H9 (cell line): ENCODE measurements around the gene IL1R2. TPM values are rescaled to one million over a fixed set of nuclear protein-coding genes. Genes with fewer than 3 reads are reported as not detected.

Experiments used
- DNase-seq: peaks from one replicate; pipeline ENCODE4 v3.0.0-alpha.2; 2017
- H2AFZ ChIP-seq: one replicate; pipeline ENCODE4 v1.6.1; 2013; ENCODE audit warnings: mild to moderate bottlenecking, low read length, control low read depth, moderate library complexity
- H2AK5ac ChIP-seq: 2 replicates; pipeline ENCODE4 v1.6.1; 2013; ENCODE audit warnings: low read length, control low read depth, mixed read lengths; ENCODE audit not compliant: insufficient read length
- H2BK120ac ChIP-seq: one replicate; pipeline ENCODE4 v1.6.1; 2013; ENCODE audit warnings: low read depth, mild to moderate bottlenecking, low read length, control low read depth, inconsistent platforms; ENCODE audit not compliant: poor library complexity, severe bottlenecking
- H2BK12ac ChIP-seq: 2 replicates; pipeline ENCODE4 v1.6.1; 2013; ENCODE audit warnings: low read length, control low read depth, mixed read lengths, low read depth; ENCODE audit not compliant: insufficient read length
- H2BK15ac ChIP-seq: 2 replicates; pipeline ENCODE4 v1.6.1; 2013; ENCODE audit warnings: low read depth, low read length, control low read depth
- H2BK20ac ChIP-seq: one replicate; pipeline ENCODE4 v1.6.1; 2013; ENCODE audit warnings: low read depth, mild to moderate bottlenecking, low read length, control low read depth, inconsistent platforms; ENCODE audit not compliant: poor library complexity, severe bottlenecking
- H2BK5ac ChIP-seq: 2 replicates; pipeline ENCODE4 v1.6.1; 2013; ENCODE audit warnings: low read length, control low read depth, mixed read lengths; ENCODE audit not compliant: insufficient read length
- H3K14ac ChIP-seq: 2 replicates; pipeline ENCODE4 v1.6.1; 2013; ENCODE audit warnings: low read length, control low read depth; ENCODE audit not compliant: insufficient read depth
- H3K18ac ChIP-seq: 2 replicates; pipeline ENCODE4 v1.6.1; 2013; ENCODE audit warnings: low read depth, mild to moderate bottlenecking, mixed read lengths, low read length, control low read depth; ENCODE audit not compliant: insufficient read length
- H3K23ac ChIP-seq: 2 replicates; pipeline ENCODE4 v1.6.1; 2013; ENCODE audit warnings: low read length, control low read depth, mixed read lengths, low read depth; ENCODE audit not compliant: insufficient read length
- H3K23me2 ChIP-seq: 2 replicates; pipeline ENCODE4 v1.6.1; 2013; ENCODE audit warnings: low read depth, mild to moderate bottlenecking, mixed read lengths, low read length, control low read depth; ENCODE audit not compliant: insufficient read length, poor library complexity, severe bottlenecking
- H3K27ac ChIP-seq: 2 replicates; pipeline ENCODE4 v1.5.1; 2013; ENCODE audit warnings: low read length, control low read depth, mixed read lengths, low read depth; ENCODE audit not compliant: insufficient read length
- H3K27me3 ChIP-seq: 2 replicates; pipeline ENCODE4 v1.6.1; 2013; ENCODE audit warnings: low read length, control low read depth, inconsistent platforms; ENCODE audit not compliant: insufficient read depth
- H3K4ac ChIP-seq: 2 replicates; pipeline ENCODE4 v1.6.1; 2013; ENCODE audit warnings: low read depth, mild to moderate bottlenecking, control low read depth, inconsistent platforms, low read length, moderate library complexity
- H3K4me1 ChIP-seq: 2 replicates; pipeline ENCODE4 v1.6.1; 2013; ENCODE audit warnings: low read length, control low read depth, inconsistent platforms; ENCODE audit not compliant: insufficient read depth
- H3K4me2 ChIP-seq: 2 replicates; pipeline ENCODE4 v1.6.1; 2013; ENCODE audit warnings: low read length, control low read depth, mixed read lengths; ENCODE audit not compliant: insufficient read length, insufficient read depth
- H3K56ac ChIP-seq: 2 replicates; pipeline ENCODE4 v1.6.1; 2013; ENCODE audit warnings: low read depth, mild to moderate bottlenecking, mixed read lengths, low read length, control low read depth; ENCODE audit not compliant: insufficient read length
- H3K79me1 ChIP-seq: 2 replicates; pipeline ENCODE4 v1.6.1; 2013; ENCODE audit warnings: low read depth, mild to moderate bottlenecking, moderate library complexity, low read length, control low read depth, inconsistent platforms; ENCODE audit not compliant: insufficient read depth, poor library complexity, severe bottlenecking
- H3K79me2 ChIP-seq: 2 replicates; pipeline ENCODE4 v1.6.1; 2013; ENCODE audit warnings: low read length, control low read depth, inconsistent platforms; ENCODE audit not compliant: insufficient read depth
- H3K9ac ChIP-seq: 2 replicates; pipeline ENCODE4 v1.6.1; 2013; ENCODE audit warnings: low read length, control low read depth, mixed read lengths; ENCODE audit not compliant: insufficient read length; ENCODE audit errors: extremely low read depth
- H3K9me3 ChIP-seq: one replicate; pipeline ENCODE4 v1.6.1; 2013; ENCODE audit warnings: low read depth, low read length, inconsistent platforms; ENCODE audit not compliant: control insufficient read depth
- H3T11ph ChIP-seq: one replicate; pipeline ENCODE4 v1.6.1; 2013; ENCODE audit warnings: mild to moderate bottlenecking, low read length, control low read depth, inconsistent platforms
- H4K20me1 ChIP-seq: one replicate; pipeline ENCODE4 v1.6.1; 2013; ENCODE audit not compliant: control insufficient read depth, insufficient read length, insufficient read depth
- H4K5ac ChIP-seq: 2 replicates; pipeline ENCODE4 v1.6.1; 2013; ENCODE audit warnings: low read depth, mild to moderate bottlenecking, mixed read lengths, low read length, control low read depth; ENCODE audit not compliant: insufficient read length
- H4K8ac ChIP-seq: replicated peaks from 2 replicates; pipeline ENCODE4 v1.6.1; 2013; ENCODE audit warnings: low read length, control low read depth, mixed read lengths, low read depth; ENCODE audit not compliant: insufficient read length
- H4K91ac ChIP-seq: 2 replicates; pipeline ENCODE4 v1.6.1; 2013; ENCODE audit warnings: low read depth, mild to moderate bottlenecking, moderate library complexity, mixed read lengths, low read length, control low read depth; ENCODE audit not compliant: insufficient read length
- H3K27ac Mint-ChIP-seq, 3 experiments: 2 replicates in 2 of 3; 3 replicates in 1 of 3; pipeline ENCODE4 v1.8.0; 2020 to 2021; ENCODE audit warnings: mixed read lengths in 3 of 3, mild to moderate bottlenecking in 1 of 3, moderate library complexity in 1 of 3
- H3K27me3 Mint-ChIP-seq: 2 replicates; pipeline ENCODE4 v1.8.0; 2021; ENCODE audit warnings: low read depth, mild to moderate bottlenecking, moderate library complexity, mixed read lengths
- H3K36me3 Mint-ChIP-seq, 3 experiments: 2 replicates in 2 of 3; 3 replicates in 1 of 3; pipeline ENCODE4 v1.8.0; 2020 to 2021; ENCODE audit warnings: low read depth in 3 of 3, mixed read lengths in 3 of 3; ENCODE audit not compliant: insufficient read depth in 1 of 3
- H3K4me1 Mint-ChIP-seq, 2 experiments: 2 replicates each; pipeline ENCODE4 v1.8.0; 2020; ENCODE audit warnings: mixed read lengths in 2 of 2
- H3K4me3 Mint-ChIP-seq, 2 experiments: 2 replicates in 1 of 2; 3 replicates in 1 of 2; pipeline ENCODE4 v1.8.0; 2020 to 2021; ENCODE audit warnings: mild to moderate bottlenecking in 2 of 2, mixed read lengths in 2 of 2, moderate library complexity in 1 of 2
- H3K9me3 Mint-ChIP-seq, 2 experiments: 2 replicates in 1 of 2; 3 replicates in 1 of 2; pipeline ENCODE4 v1.8.0; 2020; ENCODE audit warnings: mild to moderate bottlenecking in 2 of 2, mixed read lengths in 2 of 2, moderate library complexity in 1 of 2
- WGBS: extraction: QIAGEN DNeasy Blood & Tissue Kit; methylation state at CpG from one replicate; pipeline ENCODE4 v1.1.7; 2013; ENCODE audit warnings: missing lambda C conversion rate, low lambda C conversion rate, mixed read lengths; ENCODE audit not compliant: insufficient read length; ENCODE audit errors: extremely low coverage; 5-methylcytosine and 5-hydroxymethylcytosine counted together
- total RNA-seq: library from RNA; stranded (reverse); gene quantifications from 2 replicates; pipeline ENCODE4 v1.2.1, GENCODE V29; 2021
- TF ChIP-seq, protein P1 (sequence below): fragments of 200-600 bp; sonication (generic); conservative IDR thresholded peaks from 3 replicates; pipeline ENCODE4 v1.8.0; 2021; ENCODE audit warnings: antibody characterized with exemption, mild to moderate bottlenecking

IL1R2 gene
- total RNA-seq, 1 experiment from 2014 or later: not detected

DNA sequence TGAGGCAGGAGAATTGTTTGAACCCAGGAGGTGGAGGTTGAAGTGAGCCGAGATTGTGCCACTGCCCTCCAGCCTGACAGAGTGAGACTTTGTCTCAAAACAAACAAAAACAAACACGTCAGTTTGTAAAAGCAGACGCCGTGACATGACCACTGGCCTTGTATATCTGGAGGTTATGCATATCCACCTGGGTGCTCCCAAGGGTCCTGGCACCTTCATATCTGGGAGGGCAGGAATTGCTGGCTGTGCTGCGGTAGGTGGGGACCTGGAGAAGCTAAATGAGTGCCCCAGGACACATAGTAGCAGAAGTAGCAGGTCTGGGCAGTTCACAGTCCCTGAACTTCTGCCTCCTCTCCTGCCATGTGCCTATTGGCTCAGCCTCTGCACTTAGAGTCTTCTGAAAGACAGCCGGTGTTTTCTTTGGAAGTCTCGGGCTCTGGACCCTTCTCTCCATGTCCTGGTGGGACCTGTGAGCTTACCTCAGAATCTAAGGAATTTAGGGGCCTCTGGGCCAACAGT lies 30.9 kb upstream of the IL1R2 start:
- H3K9ac ChIP-seq: no peak overlapping the region
- no peaks in the 10 kb centered on the region for H3K79me1 ChIP-seq
- Mint-ChIP-seq H3K4me3 (no peak overlapping the region), H3K27ac (no peak overlapping the region; a peak in 1 of 7 replicates), H3K9me3 (peaks cover 15 to 21% of the 10 kb centered on the region in 2 experiments), H3K36me3 (peaks cover 0 to 14% (median 2%) of the 10 kb centered on the region in 3 experiments; a peak in 5 of 7 replicates), H3K27me3 (peaks cover 2% of the 10 kb centered on the region), H3K4me1 (peaks cover 9 to 10% of the 10 kb centered on the region in 2 experiments; a peak in 3 of 4 replicates)
- no peaks in the 10 kb centered on the region for H3K79me2 ChIP-seq
- no peak overlapping the region for H3K4ac ChIP-seq
- H3K27ac ChIP-seq: no peak overlapping the region
- H3K4me1 ChIP-seq: no peaks in the 10 kb centered on the region
- no CpG with 5 or more reads among the region's 7 CpGs for WGBS
- H3K23me2 ChIP-seq: no peaks in the 10 kb centered on the region
- no peak overlapping the region for H3T11ph ChIP-seq
- no peak overlapping the region for H2AFZ ChIP-seq
- no peak overlapping the region for H3K14ac ChIP-seq
- no peak overlapping the region for H4K5ac ChIP-seq
- H3K23ac ChIP-seq: no peak overlapping the region
- H3K9me3 ChIP-seq: peaks cover 17% of the 10 kb centered on the region
- H2BK12ac ChIP-seq: no peak overlapping the region
- DNase-seq: no peak
- no peak overlapping the region for H3K18ac ChIP-seq
- H2AK5ac ChIP-seq: no peak overlapping the region
- no peak overlapping the region for H4K91ac ChIP-seq
- H3K4me2 ChIP-seq: no peak overlapping the region
- no peak overlapping the region for H4K8ac ChIP-seq
- H2BK5ac ChIP-seq: no peak overlapping the region
- TF ChIP-seq, protein P1, sequence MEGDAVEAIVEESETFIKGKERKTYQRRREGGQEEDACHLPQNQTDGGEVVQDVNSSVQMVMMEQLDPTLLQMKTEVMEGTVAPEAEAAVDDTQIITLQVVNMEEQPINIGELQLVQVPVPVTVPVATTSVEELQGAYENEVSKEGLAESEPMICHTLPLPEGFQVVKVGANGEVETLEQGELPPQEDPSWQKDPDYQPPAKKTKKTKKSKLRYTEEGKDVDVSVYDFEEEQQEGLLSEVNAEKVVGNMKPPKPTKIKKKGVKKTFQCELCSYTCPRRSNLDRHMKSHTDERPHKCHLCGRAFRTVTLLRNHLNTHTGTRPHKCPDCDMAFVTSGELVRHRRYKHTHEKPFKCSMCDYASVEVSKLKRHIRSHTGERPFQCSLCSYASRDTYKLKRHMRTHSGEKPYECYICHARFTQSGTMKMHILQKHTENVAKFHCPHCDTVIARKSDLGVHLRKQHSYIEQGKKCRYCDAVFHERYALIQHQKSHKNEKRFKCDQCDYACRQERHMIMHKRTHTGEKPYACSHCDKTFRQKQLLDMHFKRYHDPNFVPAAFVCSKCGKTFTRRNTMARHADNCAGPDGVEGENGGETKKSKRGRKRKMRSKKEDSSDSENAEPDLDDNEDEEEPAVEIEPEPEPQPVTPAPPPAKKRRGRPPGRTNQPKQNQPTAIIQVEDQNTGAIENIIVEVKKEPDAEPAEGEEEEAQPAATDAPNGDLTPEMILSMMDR: no peak
- H3K27me3 ChIP-seq: no peaks in the 10 kb centered on the region
- H3K56ac ChIP-seq: no peak overlapping the region
- no peak overlapping the region for H2BK120ac ChIP-seq
- H2BK15ac ChIP-seq: no peak overlapping the region
- no peaks in the 10 kb centered on the region for H4K20me1 ChIP-seq
- H2BK20ac ChIP-seq: no peak overlapping the region
